SK-N-SH (cell line): Measurements from ENCODE around the gene POLD3.

ENCODE experiments used
- CTCF ChIP-seq: fragments of 200-600 bp; sonication (generic); IDR thresholded peaks from 2 replicates; pipeline ENCODE4 v1.6.1; 2017; ENCODE audit warnings: antibody characterized with exemption, mild to moderate bottlenecking, moderate library complexity
- EP300 ChIP-seq, 2 experiments: IDR thresholded peaks; 2 replicates each; pipeline versions ENCODE4 v1.4.0 to v1.6.1; 2012; ENCODE audit warnings: borderline replicate concordance in 1 of 2, low read depth in 1 of 2, low read length in 1 of 2
- FOSL2 ChIP-seq: IDR thresholded peaks from 2 replicates; pipeline ENCODE4 v1.4.0; 2012; ENCODE audit warnings: low read depth, mild to moderate bottlenecking, moderate library complexity, borderline replicate concordance
- FOXJ3 ChIP-seq: sonication (generic); formaldehyde crosslinking; IDR thresholded peaks from 2 replicates; pipeline ENCODE4 v1.5.1; 2020; ENCODE audit warnings: mild to moderate bottlenecking, missing genetic modification reagents
- IRF3 ChIP-seq: fragments of 150-350 bp; IDR thresholded peaks from 2 replicates; pipeline ENCODE4 v1.6.1; 2016; ENCODE audit warnings: mild to moderate bottlenecking, low read depth, low read length
- JUND ChIP-seq: IDR thresholded peaks from 2 replicates; pipeline ENCODE4 v1.4.0; 2012
- MEF2A ChIP-seq: IDR thresholded peaks from 2 replicates; pipeline ENCODE4 v1.4.0; 2012; ENCODE audit warnings: low read depth, borderline replicate concordance
- POLR2AphosphoS5 ChIP-seq: IDR thresholded peaks from 2 replicates; pipeline ENCODE4 v1.6.1; 2012; ENCODE audit warnings: low read depth, low read length
- REST ChIP-seq: IDR thresholded peaks from 2 replicates; pipeline ENCODE4 v1.6.1; 2012; ENCODE audit warnings: mild to moderate bottlenecking, low read depth, low read length, moderate library complexity
- SMC3 ChIP-seq: IDR thresholded peaks from 2 replicates; pipeline ENCODE4 v1.6.1; 2012; ENCODE audit warnings: low read depth, low read length, improper control_type of control experiment
- USF1 ChIP-seq: IDR thresholded peaks from 2 replicates; pipeline ENCODE4 v1.4.0; 2012; ENCODE audit warnings: low read depth, borderline replicate concordance
- YY1 ChIP-seq: IDR thresholded peaks from 2 replicates; pipeline ENCODE4 v1.4.0; 2012; ENCODE audit warnings: low read depth, mild to moderate bottlenecking
- ZBTB33 ChIP-seq: IDR thresholded peaks from 2 replicates; pipeline ENCODE4 v1.4.0; 2012; ENCODE audit warnings: low read depth, borderline replicate concordance

- TF ChIP-seq REST = no peak
- no peak for TF ChIP-seq FOSL2
- TF ChIP-seq IRF3 = no peak
- TF ChIP-seq CTCF = no peak
- no peak for TF ChIP-seq ZBTB33
- no peak for TF ChIP-seq YY1
- no peak for TF ChIP-seq POLR2AphosphoS5
- TF ChIP-seq JUND = no peak
- TF ChIP-seq MEF2A = no peak
- no peak for TF ChIP-seq FOXJ3 (CRISPR knock-in tag)
- TF ChIP-seq EP300 (IDR thresholded peaks at IDR 0.05; ENCODE audit: borderline replicate concordance in 1 of 2, low read depth in 1 of 2, low read length in 1 of 2) = no peak
- TF ChIP-seq USF1 = no peak
- TF ChIP-seq SMC3 = no peak
Measured at GRCh38 chr11:74691755-74692154, 99.4 kb downstream of the POLD3 start.
